Mammary epithelial cell (primary cell): ENCODE measurements around the gene SPHK1.

Experiments used
- CTCF ChIP-seq, 2 donors: IDR thresholded peaks in 1 of 2; conservative IDR thresholded peaks in 1 of 2; 2 replicates each; pipeline ENCODE4 v1.5.1; 2011 to 2012; ENCODE audit warnings: inconsistent platforms in 2 of 2, low read length in 2 of 2, mild to moderate bottlenecking in 2 of 2, control low read depth in 1 of 2, low read depth in 1 of 2; ENCODE audit not compliant: insufficient read depth in 1 of 2; ENCODE audit errors: extremely low read depth in 1 of 2
- EZH2 ChIP-seq: IDR thresholded peaks from 2 replicates; pipeline ENCODE4 v1.6.1; 2012; ENCODE audit warnings: low read length, inconsistent platforms, borderline replicate concordance

- no peak for TF ChIP-seq CTCF (conservative IDR thresholded peaks at IDR 0.05 in 1 of 2, IDR thresholded peaks at IDR 0.05 in 1 of 2; ENCODE audit: extremely low read depth in 1 of 2, insufficient read depth in 1 of 2, low read depth in 1 of 2, low read length in 2 of 2)
- TF ChIP-seq EZH2, result no peak
Observed at GRCh38 chr17:76435751-76436150, 51.3 kb downstream of the SPHK1 start.
